GM12878 (cell line): ENCODE measurements around the gene PTCD1. TPM values are rescaled to one million over a fixed set of nuclear protein-coding genes. Genes with fewer than 3 reads are reported as not detected.

Experiments used
- ATF7 ChIP-seq: fragments of 450-650 bp; IDR thresholded peaks from 2 replicates; pipeline ENCODE4 v1.6.1; 2016; ENCODE audit warnings: low read depth, mild to moderate bottlenecking
- CUX1 ChIP-seq: IDR thresholded peaks from 2 replicates; pipeline ENCODE4 v1.6.1; 2012; ENCODE audit warnings: improper control_type of control experiment, low read depth, low read length; ENCODE audit not compliant: insufficient replicate concordance
- ETV6 ChIP-seq, 2 experiments: fragments of 450-650 bp in 1 of 2; IDR thresholded peaks in 1 of 2; conservative IDR thresholded peaks in 1 of 2; 2 replicates each; pipeline ENCODE4 v1.6.1; 2014; ENCODE audit warnings: antibody characterized with exemption in 1 of 2, borderline replicate concordance in 1 of 2, low read depth in 1 of 2, mild to moderate bottlenecking in 1 of 2, moderate library complexity in 1 of 2
- IKZF1 ChIP-seq: fragments of 450-650 bp; conservative IDR thresholded peaks from 2 replicates; pipeline ENCODE4 v1.6.1; 2017; ENCODE audit warnings: antibody characterized with exemption, mild to moderate bottlenecking
- IKZF2 ChIP-seq, 2 experiments: fragments of 450-650 bp; IDR thresholded peaks; 2 replicates each; pipeline ENCODE4 v1.6.1; 2017; ENCODE audit warnings: mild to moderate bottlenecking in 2 of 2, moderate library complexity in 2 of 2
- MTA2 ChIP-seq: fragments of 450-650 bp; IDR thresholded peaks from 2 replicates; pipeline ENCODE4 v1.6.1; 2016; ENCODE audit warnings: low read depth, mild to moderate bottlenecking, moderate library complexity
- MTA3 ChIP-seq: IDR thresholded peaks from 2 replicates; pipeline ENCODE4 v1.6.1; 2012; ENCODE audit warnings: low read length, inconsistent platforms, borderline replicate concordance
- NFIC ChIP-seq: IDR thresholded peaks from 2 replicates; pipeline ENCODE4 v1.6.1; 2012; ENCODE audit warnings: low read depth, mild to moderate bottlenecking, inconsistent platforms, low read length, moderate library complexity
- NKRF ChIP-seq: fragments of 450-650 bp; conservative IDR thresholded peaks from 2 replicates; pipeline ENCODE4 v1.6.1; 2017; ENCODE audit warnings: mild to moderate bottlenecking, moderate library complexity
- POLR2A ChIP-seq: IDR thresholded peaks from 2 replicates; pipeline ENCODE4 v1.6.1; 2011; ENCODE audit warnings: low read depth, mild to moderate bottlenecking, low read length
- POU2F2 ChIP-seq: IDR thresholded peaks from 3 replicates; pipeline ENCODE4 v1.6.1; 2011; ENCODE audit warnings: low read depth, mild to moderate bottlenecking, low read length, borderline replicate concordance
- STAT3 ChIP-seq: IDR thresholded peaks from 2 replicates; pipeline ENCODE4 v1.6.1; 2011; ENCODE audit warnings: low read depth, low read length, improper control_type of control experiment
- TARDBP ChIP-seq: IDR thresholded peaks from 2 replicates; pipeline ENCODE4 v1.6.1; 2016; ENCODE audit warnings: borderline replicate concordance
- ZBTB11 ChIP-seq: fragments of 450-650 bp; formaldehyde crosslinking; IDR thresholded peaks from 2 replicates; pipeline ENCODE4 v1.5.0; 2022; ENCODE audit warnings: mild to moderate bottlenecking, missing genetic modification characterization
- ZNF207 ChIP-seq: fragments of 450-650 bp; IDR thresholded peaks from 2 replicates; pipeline ENCODE4 v1.6.1; 2014; ENCODE audit warnings: antibody characterized with exemption, mild to moderate bottlenecking, borderline replicate concordance
- ZNF217 ChIP-seq: fragments of 450-650 bp; IDR thresholded peaks from 2 replicates; pipeline ENCODE4 v1.6.1; 2017; ENCODE audit warnings: antibody characterized with exemption, mild to moderate bottlenecking
- polyA plus RNA-seq, 11 experiments: library from polyadenylated mRNA; depleted of rRNA in 4 of 11; unstranded in 6 of 11; stranded (reverse) in 5 of 11; fragments of >200 nt; fragmentation: Nextera tagmentation in 4 of 11; fragmentation: Illumina TruSeq in 1 of 11; extraction: Ambion mirVana in 4 of 11; extraction: Trizol in 1 of 11; gene quantifications; 1 replicate in 1 of 11; 2 replicates in 10 of 11; pipeline versions ENCODE4 v1.2.1 to v1.2.3, GENCODE V29; 2011 to 2016; ENCODE audit warnings: inconsistent platforms in 2 of 11, missing spikeins in 2 of 11, low read depth in 1 of 11
- total RNA-seq, 4 experiments: library from RNA; depleted of rRNA in 3 of 4; stranded (reverse); fragments of >200 nt in 3 of 4; fragmentation: Illumina TruSeq in 1 of 4; extraction: Trizol in 1 of 4; gene quantifications; 2 replicates each; pipeline versions ENCODE4 v1.2.1 to v1.2.3, GENCODE V29; 2013 to 2021

PTCD1 gene
- total and polyA plus RNA-seq, 10 of the 15 experiments (the other 5 are each of a cell fraction or from before 2014, with no cell fraction given), result 0.26 to 9.7 (median 5.0) TPM

- peak; percentile 99 for TF ChIP-seq IKZF2 (IDR thresholded peaks at IDR 0.05)
- no peak for TF ChIP-seq MTA3
- TF ChIP-seq TARDBP, result no peak
- TF ChIP-seq ETV6 (conservative IDR thresholded peaks at IDR 0.05 in 1 of 2, IDR thresholded peaks at IDR 0.05 in 1 of 2; ENCODE audit: borderline replicate concordance in 1 of 2, low read depth in 1 of 2), result no peak; a peak in 1 of 4 replicates
- 0 out of 2 replicates have a peak, but pooled peaks have one; percentile 75 for TF ChIP-seq STAT3
- no peak for TF ChIP-seq ZBTB11
- peak; percentile 67 for TF ChIP-seq POLR2A
- no peak for TF ChIP-seq NFIC
- TF ChIP-seq ATF7, result peak; percentile 50; the same call in 1 of the 2 replicates
- TF ChIP-seq ZNF217, result 0 out of 2 replicates have a peak, but pooled peaks have one; percentile 16
- TF ChIP-seq NKRF, result peak; percentile 48; the same call in 1 of the 2 replicates
- TF ChIP-seq MTA2, result peak; percentile 76
- TF ChIP-seq ZNF207, result peak; percentile 26; the same call in 1 of the 2 replicates
- no peak for TF ChIP-seq CUX1
- peak; percentile 23; the same call in 1 of the 3 replicates for TF ChIP-seq POU2F2
- peak; percentile 99 for TF ChIP-seq IKZF1
These were observed 58.4 kb downstream of the PTCD1 start (continued) for GRCh38 chr7:99380032-99380822.
